NCI-H1436 treated with DMSO at 0.1 percent for 48 hours (cell line): ENCODE measurements around the gene JTB.
A peak's percentile ranks its signal among the peaks of the same experiment; 100 is the strongest.
"Not testable (repeated sequence)": the region's sequence is repeated elsewhere in the genome, so short reads cannot be mapped to it uniquely, and the experiment has no call there.

ENCODE experiments used
- DNase-seq: peaks from one replicate; lab custom pipeline; 2025; lab: John Stamatoyannopoulos, UW

Gene JTB

GRCh38 chr1:153977250-153978240 lies at the start of gene JTB:
Gene JTB, minus strand, starts transcription at chr1:153977674. Its CDS starts 422 bp downstream, at chr1:153977252.
- DNase-seq: peak; percentile 17

DNA sequence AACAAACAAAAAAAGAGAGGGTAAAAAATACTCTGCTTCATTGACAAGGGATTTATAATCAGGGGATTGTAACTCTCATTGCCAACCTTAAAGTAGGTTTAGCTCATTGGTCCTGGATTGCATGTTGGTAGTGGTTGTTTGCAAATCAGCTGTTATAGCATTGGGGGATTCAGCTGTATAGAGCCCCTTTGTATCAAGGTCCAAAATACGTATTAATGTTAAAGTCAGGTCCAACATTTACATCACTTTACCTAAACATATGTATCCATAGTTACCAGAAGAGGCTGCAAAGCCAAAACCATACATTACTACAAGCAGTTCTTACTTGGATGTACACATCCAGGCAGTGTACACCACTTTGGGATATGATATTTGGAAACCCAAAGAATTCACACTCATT lies 42.5 kb upstream of the JTB start:
- no peak for DNase-seq

- DNase-seq: no peak
Measured at GRCh38 chr1:154019269-154019668, 41.8 kb upstream of the JTB start.

GRCh38 chr1:154014154-154014907 lies 36.9 kb upstream of the JTB start:
- DNase-seq: no peak

DNA sequence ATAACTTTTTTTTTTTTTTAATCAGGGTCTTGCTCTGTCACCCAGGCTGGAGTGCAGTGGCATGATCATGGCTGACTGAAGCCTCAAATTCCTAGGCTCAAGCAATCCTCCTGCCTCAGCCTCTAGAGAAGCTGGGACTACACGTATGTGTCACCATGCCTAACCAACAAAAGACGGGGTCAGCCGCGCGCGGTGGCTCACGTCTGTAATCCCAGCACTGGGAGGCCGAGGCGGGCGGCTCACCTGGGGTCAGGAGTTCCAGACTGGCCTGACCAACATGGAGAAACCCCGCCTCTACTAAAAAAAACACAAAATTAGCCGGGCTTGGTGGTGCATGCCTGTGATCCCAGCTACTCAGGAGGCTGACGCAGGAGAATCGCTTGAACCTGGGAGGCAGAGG lies 35.1 kb upstream of the JTB start:
- DNase-seq: not testable (repeated sequence)

DNA sequence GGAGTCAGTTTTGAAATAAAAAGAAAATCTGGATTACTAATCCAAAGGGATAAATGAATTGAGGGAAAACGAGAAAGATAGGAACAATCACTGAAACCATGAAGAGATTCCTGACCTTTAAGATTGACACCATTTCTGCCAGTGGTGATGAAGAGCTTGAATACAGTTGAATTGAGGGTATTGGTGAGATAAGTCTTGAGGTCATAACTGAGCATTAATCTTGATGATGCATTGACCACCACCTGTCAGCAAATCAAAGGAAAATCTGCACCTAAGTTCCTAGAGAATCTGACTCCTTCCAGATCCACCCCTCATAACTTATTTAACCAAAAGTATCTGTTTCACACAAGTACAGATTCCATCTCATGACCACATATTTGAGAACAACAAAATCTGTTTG lies 34.7 kb upstream of the JTB start:
- DNase-seq: no peak

- DNase-seq: no peak
Measured at GRCh38 chr1:154006136-154006535, 28.7 kb upstream of the JTB start.

GRCh38 chr1:154000420-154000819 lies 22.9 kb upstream of the JTB start:
- no peak for DNase-seq

DNA sequence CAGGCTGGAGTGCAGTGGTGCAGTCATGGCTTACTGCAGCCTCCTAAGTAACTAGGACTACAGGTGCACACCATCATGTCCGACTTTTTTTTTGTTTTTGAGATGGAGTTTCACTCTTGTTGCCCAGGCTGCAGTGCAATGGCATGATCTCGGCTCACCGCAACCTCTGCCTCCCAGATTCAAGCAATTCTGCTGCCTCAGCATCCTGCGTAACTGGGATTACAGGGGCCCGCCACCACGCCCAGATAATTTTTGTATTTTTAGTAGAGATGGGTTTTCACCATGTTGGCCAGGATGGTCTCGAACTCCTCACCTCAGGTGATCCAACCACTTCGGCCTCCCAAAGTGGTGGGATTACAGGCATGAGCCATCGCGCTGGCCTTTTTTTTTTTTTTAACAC lies 19.4 kb upstream of the JTB start:
- not testable (repeated sequence) for DNase-seq

DNA sequence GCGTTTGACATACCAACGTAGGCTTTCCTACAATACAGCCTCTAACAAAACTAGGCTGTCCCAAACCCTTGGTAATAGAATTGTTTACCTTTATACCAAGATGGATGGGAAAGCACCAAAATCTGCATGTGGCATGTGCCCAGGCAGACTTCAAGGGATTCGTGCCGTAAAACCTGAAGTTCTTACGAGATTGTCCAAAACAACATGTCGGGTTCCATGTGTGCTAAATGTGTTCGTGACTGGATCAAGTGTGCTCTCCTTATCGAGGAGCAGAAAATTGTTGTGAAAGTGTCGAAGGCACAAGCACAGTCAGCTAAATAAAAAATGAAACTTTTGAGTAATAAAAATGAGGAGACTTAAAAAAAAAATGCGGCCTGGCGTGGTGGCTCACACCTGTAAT lies 18.2 kb upstream of the JTB start:
- no peak for DNase-seq

DNA sequence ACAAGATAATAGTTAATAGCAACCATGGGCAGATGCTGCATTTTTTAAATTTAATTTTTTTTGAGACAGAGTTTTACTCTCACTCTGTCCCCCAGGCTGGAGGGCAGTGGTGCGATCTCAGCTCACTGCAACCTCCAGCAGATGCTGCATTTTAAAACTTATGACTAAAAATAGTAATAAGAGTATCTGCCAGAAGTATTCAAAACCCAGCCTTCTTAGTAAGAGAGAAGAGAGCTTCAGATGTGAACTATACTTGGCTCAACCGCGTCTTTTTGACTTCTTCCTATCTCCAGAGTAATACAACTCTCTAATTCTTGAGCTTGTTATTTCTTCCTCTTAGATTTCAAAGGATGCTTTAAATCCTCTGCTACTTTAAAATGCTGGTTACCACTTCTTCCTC lies 17.7 kb upstream of the JTB start:
- DNase-seq: no peak

GRCh38 chr1:153991806-153992205 lies 14.3 kb upstream of the JTB start:
- DNase-seq: no peak

DNA sequence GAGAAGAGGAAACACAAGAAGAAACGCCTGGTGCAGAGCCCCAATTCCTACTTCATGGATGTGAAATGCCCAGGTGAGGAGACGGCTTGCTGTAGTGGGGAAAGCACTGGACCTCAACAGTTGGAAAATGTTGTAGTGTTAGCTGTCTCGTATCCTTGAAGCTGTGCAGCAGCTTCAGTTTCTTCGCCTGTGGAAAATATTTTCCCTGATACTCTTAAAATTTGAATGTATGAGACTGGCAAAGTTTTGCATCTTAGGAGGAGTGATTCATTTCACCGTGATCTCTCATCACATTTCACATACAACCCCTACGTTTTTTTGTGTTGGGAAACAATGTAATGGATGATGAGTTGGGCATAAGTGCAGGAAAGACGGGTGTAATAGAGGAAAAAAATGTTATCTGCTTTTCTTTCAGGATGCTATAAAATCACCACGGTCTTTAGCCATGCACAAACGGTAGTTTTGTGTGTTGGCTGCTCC lies 13.7 kb upstream of the JTB start:
- no peak for DNase-seq

GRCh38 chr1:153990468-153991150 lies 13.1 kb upstream of the JTB start, which contains the start of gene RPS27:
Gene RPS27, plus strand, starts transcription at chr1:153990762. Its CDS starts 35 bp downstream, at chr1:153990797.
- DNase-seq: peak; percentile 97

- DNase-seq: no peak
Measured at GRCh38 chr1:153987621-153988020, 10.1 kb upstream of the JTB start.

DNA sequence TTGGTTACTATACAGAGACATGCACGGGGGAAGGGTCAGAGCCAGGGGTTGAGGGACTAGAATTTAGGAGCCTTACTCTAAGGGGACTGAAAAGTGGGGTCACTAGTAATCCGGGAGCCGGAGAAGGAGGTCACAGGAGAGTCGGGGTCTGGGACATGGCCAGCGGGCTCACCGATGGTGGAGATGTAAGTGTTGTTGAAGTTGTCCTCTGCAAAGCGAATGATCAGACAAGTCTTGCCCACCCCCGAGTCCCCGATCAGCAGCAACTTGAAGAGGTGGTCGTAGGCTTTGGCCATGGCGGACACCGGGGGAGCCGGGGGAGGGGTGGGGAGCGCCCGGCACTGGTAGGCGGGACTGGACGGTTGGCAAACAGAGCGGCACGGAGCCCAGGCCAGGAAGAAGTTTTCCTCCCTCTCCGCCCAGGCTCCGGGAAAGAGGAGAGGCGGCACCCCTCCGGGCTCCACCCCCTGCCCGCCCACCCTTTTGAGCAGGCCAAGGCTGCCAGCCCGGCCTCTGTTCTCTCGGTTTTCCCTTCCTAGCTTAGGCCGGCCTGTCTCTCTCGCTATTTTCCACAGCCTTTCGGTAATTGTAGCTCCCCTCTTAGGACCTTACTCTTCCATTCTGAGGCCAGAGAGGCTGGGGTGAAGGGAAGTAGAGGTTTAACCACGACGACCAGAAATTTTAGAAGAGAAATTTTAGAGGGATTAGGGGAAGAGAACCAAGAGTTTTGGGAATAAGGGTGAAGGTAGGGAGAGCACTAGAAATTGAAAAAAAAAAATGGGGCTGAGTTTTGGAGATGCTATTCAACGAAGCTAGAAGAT lies 8.7 kb upstream of the JTB start, which contains the start of gene RAB13:
TSS of gene RAB13 (minus strand) at position 399 of the 821 bp plus-strand sequence. CDS start at position 296, 103 bp downstream.
- DNase-seq: peak; percentile 24

DNA sequence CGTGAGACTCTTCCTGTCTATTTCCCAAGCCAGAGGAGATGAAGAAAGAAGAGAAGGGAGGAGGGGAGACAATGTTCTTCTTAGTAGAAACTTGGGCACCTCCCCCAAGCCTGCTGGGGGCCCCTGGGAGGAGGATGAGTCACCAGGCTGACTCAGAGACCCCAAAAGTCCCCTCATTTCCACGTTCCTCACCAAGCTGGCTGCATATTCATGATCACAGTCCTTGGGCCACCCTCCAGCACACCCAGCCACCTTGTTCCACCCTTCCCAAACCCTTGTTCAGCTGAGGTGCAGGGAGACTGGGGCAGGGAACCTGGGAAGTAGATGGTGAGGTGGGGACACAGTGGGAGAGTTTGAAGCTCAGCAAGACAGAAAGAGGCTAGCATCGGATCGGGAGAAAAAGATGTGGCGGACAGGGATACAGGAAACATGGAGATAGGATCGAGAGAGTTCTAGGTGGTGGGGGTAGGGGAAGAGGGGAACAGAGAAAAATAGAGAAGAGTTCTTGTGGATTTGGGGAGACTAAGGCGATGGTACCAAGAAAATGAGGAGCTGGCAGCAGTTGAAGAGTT lies 8.0 kb upstream of the JTB start:
- DNase-seq: no peak

- DNase-seq: no peak
Measured at GRCh38 chr1:153984123-153984894, 6.8 kb upstream of the JTB start.

DNA sequence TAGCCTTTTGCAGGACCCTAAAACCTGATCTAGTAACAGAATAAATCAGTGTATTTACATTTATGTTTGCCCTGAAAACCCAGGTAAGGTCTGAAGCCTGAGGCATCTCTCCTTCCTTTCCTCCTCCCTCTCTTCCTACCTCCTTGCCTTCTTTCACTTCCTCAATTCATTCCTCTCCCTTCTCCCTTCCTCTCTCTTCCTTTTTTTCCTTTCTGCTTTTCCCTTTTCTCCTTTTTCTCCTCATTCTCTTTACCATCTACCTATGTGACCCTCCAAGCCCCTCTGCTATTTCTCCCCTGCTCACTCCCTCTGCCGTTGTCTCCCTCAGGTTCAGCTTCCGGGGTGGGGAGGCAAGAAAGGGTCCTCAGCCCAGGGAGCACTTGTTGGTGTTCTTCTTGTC lies 4.3 kb upstream of the JTB start:
- DNase-seq: not testable (repeated sequence)

GRCh38 chr1:153979091-153979490 lies 1.6 kb upstream of the JTB start:
- DNase-seq: not testable (repeated sequence)
